GM20000 (cell line): ENCODE data around the gene NT5DC3.

Experiments used
- DNase-seq: peaks from one replicate; pipeline ENCODE4 v3.0.0; 2012; ENCODE audit warnings: low spot score
- TF ChIP-seq, protein P1 (sequence below): IDR thresholded peaks from 2 replicates; pipeline ENCODE4 v1.5.1; 2012; ENCODE audit warnings: mild to moderate bottlenecking, control low read depth; ENCODE audit errors: extremely low read depth, missing control alignments

Gene NT5DC3

DNA sequence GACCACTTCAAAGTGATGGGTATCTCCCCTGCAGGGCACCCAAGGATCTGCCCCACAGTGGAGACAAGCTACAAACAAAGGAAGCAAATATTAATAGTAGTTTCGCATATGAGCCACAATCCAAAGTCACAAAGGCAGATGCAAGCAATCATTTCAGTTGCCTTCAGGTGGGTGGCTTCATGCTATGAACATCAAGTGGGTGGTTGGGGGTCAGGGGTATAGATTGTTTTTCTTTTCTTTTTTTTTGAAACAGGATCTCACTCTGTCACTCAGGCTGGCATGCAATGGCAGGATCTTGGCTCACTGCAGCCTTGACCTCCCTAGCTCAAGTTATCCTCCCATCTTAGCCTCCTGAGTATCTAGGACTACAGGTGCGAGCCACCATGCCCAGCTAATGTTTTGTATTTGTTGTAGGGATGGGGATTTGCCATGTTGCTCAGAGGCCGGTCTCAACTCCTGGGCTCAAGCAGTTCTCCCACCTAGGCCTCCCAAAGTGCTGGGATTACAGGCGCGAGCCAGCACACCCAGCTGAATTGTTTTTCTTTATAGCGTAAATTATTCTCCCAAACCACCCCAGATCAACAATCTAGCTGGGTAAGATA, 13.4 kb upstream of the NT5DC3 start:
- no peak for DNase-seq

DNA sequence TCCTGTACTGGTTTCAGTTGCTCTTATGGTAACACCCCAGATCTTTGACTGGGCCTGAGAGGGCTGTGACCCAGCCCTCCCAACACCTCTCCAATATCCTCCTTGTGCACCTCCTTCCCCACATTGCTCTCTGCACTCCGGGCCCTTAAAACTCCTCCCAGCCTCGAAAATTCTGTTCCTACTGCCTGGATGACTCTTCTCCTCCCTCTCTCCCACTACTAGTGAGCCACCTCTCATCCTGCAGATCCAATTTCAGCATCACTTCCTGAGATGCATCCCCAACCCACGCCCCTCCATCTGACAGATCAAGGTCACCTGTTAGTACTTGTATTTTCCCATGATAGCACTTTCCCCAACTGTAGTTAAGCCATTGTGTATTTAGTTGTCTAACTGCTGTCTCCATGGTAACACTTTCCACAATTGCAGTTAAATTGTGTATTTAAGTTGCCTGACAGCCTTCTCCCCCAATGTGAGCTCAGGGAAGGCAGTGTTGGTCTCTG, 11.5 kb upstream of the NT5DC3 start:
- DNase-seq, result no peak
- TF ChIP-seq, protein P1, sequence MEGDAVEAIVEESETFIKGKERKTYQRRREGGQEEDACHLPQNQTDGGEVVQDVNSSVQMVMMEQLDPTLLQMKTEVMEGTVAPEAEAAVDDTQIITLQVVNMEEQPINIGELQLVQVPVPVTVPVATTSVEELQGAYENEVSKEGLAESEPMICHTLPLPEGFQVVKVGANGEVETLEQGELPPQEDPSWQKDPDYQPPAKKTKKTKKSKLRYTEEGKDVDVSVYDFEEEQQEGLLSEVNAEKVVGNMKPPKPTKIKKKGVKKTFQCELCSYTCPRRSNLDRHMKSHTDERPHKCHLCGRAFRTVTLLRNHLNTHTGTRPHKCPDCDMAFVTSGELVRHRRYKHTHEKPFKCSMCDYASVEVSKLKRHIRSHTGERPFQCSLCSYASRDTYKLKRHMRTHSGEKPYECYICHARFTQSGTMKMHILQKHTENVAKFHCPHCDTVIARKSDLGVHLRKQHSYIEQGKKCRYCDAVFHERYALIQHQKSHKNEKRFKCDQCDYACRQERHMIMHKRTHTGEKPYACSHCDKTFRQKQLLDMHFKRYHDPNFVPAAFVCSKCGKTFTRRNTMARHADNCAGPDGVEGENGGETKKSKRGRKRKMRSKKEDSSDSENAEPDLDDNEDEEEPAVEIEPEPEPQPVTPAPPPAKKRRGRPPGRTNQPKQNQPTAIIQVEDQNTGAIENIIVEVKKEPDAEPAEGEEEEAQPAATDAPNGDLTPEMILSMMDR, result no peak

More for the DNA sequence above, 13.4 kb upstream of the NT5DC3 start:
- TF ChIP-seq, protein P1, result no peak

GRCh38 chr12:103851127-103851526, 10.1 kb upstream of the NT5DC3 start:
- no peak for DNase-seq
- TF ChIP-seq, protein P1, result no peak

DNA sequence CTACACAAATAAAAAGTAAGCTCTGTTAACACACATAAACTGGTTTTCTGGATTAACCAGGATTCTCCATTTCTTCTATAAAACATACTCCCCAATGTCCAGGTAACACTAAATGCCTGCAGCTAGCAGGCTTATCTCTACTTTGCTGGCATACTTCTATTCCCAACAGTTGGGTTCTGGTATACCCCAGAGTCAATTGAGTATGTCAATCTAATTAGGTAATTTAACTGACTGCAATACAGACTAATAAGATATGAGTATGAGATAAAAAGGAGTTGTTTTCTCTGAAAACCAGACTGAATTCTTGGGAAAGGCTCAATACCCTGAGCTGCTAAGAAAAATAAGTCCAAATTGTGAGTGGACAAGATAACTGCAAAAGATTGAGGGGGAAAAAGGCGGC, 9.4 kb upstream of the NT5DC3 start:
- no peak for DNase-seq
- TF ChIP-seq, protein P1, result no peak

- TF ChIP-seq, protein P1, result no peak
These were observed 8.0 kb upstream of the NT5DC3 start for GRCh38 chr12:103848917-103849491.

GRCh38 chr12:103848143-103848542, 7.1 kb upstream of the NT5DC3 start:
- no peak for DNase-seq

More at GRCh38 chr12:103848917-103849491, 8.0 kb upstream of the NT5DC3 start:
- no peak for DNase-seq

DNA sequence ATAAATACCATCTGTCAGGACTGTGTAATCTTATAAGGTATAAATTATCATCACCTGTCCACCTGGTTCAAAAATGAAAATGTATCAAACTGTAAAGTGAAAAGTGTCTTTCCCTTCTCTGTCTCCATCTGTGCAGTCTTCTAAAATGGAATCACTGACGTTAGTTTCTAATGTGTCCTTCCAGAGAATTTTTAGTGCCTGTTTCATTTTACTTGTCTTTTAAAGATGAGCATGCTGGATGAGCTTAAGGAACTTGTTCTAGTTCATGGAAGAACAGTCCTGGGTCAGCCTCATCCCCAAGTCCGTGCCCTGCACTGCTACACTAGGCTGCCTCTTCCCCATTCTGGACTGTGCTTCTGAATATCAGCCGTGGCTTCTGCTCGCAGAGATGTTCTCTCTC, 5.4 kb upstream of the NT5DC3 start:
- TF ChIP-seq, protein P1, result no peak
- no peak for DNase-seq

More at GRCh38 chr12:103848143-103848542, 7.1 kb upstream of the NT5DC3 start:
- TF ChIP-seq, protein P1, result no peak
